SK-N-SH treated with all-trans-retinoic acid at 6 μM for 48 hours (cell line): ENCODE measurements around the gene POMC.
"Not testable (repeated sequence)": the region's sequence is repeated elsewhere in the genome, so short reads cannot be mapped to it uniquely, and the experiment has no call there.

Source experiments
- CSDC2 ChIP-seq: fragments of 250-450 bp; sonication (Bioruptor Pico); IDR thresholded peaks from 2 replicates; pipeline ENCODE4 v1.5.0; 2020; ENCODE audit warnings: mild to moderate bottlenecking, moderate library complexity
- CSRNP3 ChIP-seq: fragments of 250-450 bp; sonication (Bioruptor Pico); IDR thresholded peaks from 2 replicates; pipeline ENCODE4 v1.5.1; 2021; ENCODE audit warnings: mild to moderate bottlenecking, moderate library complexity
- PATZ1 ChIP-seq: fragments of 250-450 bp; sonication (Bioruptor Pico); IDR thresholded peaks from 2 replicates; pipeline ENCODE4 v1.8.0; 2020; ENCODE audit warnings: mild to moderate bottlenecking, moderate library complexity, borderline replicate concordance
- SNAI2 ChIP-seq: fragments of 250-450 bp; sonication (Bioruptor Pico); IDR thresholded peaks from 2 replicates; pipeline ENCODE4 v1.5.0; 2020; ENCODE audit warnings: mild to moderate bottlenecking, moderate library complexity
- ZFP3 ChIP-seq: fragments of 250-450 bp; sonication (Bioruptor Pico); IDR thresholded peaks from 2 replicates; pipeline ENCODE4 v1.5.0; 2020; ENCODE audit warnings: mild to moderate bottlenecking, moderate library complexity
- ZFP30 ChIP-seq: fragments of 450-650 bp; formaldehyde crosslinking; IDR thresholded peaks from 2 replicates; pipeline ENCODE4 v1.5.0; 2022; ENCODE audit warnings: mild to moderate bottlenecking, moderate library complexity

- not testable (repeated sequence) for TF ChIP-seq PATZ1, SNAI2, CSRNP3, ZFP3, ZFP30, CSDC2 (CRISPR knock-in tag)
Measured at GRCh38 chr2:25127071-25127470, 41.3 kb downstream of the POMC start.
